ENCODE data around the gene COQ9.

DNA sequence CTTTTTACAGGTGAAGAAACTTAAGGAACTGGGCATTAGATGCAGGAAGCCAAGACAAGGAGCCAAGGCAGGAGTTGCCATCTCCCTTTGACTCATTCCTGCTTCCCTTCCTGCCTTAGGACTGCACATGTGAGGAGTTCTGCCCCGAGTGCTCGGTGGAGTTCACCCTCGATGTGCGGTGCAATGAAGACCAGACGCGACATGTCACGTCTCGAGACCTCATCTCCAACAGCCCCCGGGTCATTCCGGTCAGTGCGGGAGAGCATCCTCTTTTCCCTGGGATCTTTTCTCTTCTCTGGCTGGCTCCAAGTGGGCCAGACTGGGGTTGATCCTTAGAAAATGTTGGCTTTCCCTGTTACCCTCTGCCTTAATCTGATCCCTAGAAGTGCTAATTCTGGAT, 21.8 kb downstream of the COQ9 start:
- TF ChIP-seq, protein P1, sequence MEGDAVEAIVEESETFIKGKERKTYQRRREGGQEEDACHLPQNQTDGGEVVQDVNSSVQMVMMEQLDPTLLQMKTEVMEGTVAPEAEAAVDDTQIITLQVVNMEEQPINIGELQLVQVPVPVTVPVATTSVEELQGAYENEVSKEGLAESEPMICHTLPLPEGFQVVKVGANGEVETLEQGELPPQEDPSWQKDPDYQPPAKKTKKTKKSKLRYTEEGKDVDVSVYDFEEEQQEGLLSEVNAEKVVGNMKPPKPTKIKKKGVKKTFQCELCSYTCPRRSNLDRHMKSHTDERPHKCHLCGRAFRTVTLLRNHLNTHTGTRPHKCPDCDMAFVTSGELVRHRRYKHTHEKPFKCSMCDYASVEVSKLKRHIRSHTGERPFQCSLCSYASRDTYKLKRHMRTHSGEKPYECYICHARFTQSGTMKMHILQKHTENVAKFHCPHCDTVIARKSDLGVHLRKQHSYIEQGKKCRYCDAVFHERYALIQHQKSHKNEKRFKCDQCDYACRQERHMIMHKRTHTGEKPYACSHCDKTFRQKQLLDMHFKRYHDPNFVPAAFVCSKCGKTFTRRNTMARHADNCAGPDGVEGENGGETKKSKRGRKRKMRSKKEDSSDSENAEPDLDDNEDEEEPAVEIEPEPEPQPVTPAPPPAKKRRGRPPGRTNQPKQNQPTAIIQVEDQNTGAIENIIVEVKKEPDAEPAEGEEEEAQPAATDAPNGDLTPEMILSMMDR (IDR thresholded peaks at IDR 0.05): no peak
- TF ChIP-seq EP300 (IDR thresholded peaks at IDR 0.05; ENCODE audit: low read depth) (no peak), POLR2A (IDR thresholded peaks at IDR 0.05) (no peak), POLR2AphosphoS5 (IDR thresholded peaks at IDR 0.05) (no peak)

All from transverse colon (tissue), 4 donors.